GM19239 (cell line): Measurements from ENCODE around the gene KIF4A.
"Not testable (repeated sequence)": the region's sequence is repeated elsewhere in the genome, so short reads cannot be mapped to it uniquely, and the experiment has no call there.

ENCODE experiments used
- DNase-seq: peaks from one replicate; pipeline ENCODE4 v3.0.0; 2011; ENCODE audit warnings: low spot score; ENCODE audit not compliant: insufficient read length
- FAIRE-seq: peaks from 2 replicates; lab custom pipeline; 2011; peaks lifted over from hg19 to GRCh38; lab: Jason Lieb, UNC

KIF4A gene

GRCh38 chrX:70289793-70290770, at the start of gene KIF4A, which contains the start of gene PDZD11:
TSS of gene KIF4A (plus strand) at chrX:70290104. CDS start at chrX:70290459, 355 bp downstream.
TSS of gene PDZD11 (minus strand) at chrX:70289927. CDS start at chrX:70289341, 586 bp downstream.
- FAIRE-seq = peak; percentile 98
- DNase-seq = peak; percentile 73

- DNase-seq (no peak), FAIRE-seq (no peak)
These were observed 49.2 kb upstream of the KIF4A start for GRCh38 chrX:70240751-70241150.

GRCh38 chrX:70241501-70241900, 48.4 kb upstream of the KIF4A start:
- FAIRE-seq = no peak

GRCh38 chrX:70243601-70244000, 46.3 kb upstream of the KIF4A start:
- not testable (repeated sequence) for DNase-seq, FAIRE-seq

More at GRCh38 chrX:70241501-70241900, 48.4 kb upstream of the KIF4A start:
- no peak for DNase-seq

- DNase-seq (no peak), FAIRE-seq (no peak)
These were observed 45.0 kb upstream of the KIF4A start for GRCh38 chrX:70244881-70245280.

GRCh38 chrX:70247252-70247651, 42.7 kb upstream of the KIF4A start:
- FAIRE-seq (no peak), DNase-seq (no peak)

GRCh38 chrX:70252491-70252890, 37.4 kb upstream of the KIF4A start:
- FAIRE-seq (no peak), DNase-seq (no peak)

GRCh38 chrX:70253377-70254062, 36.4 kb upstream of the KIF4A start:
- DNase-seq = no peak
- FAIRE-seq = no peak

GRCh38 chrX:70254063-70254400, 35.9 kb upstream of the KIF4A start:
- DNase-seq = no peak
- no peak for FAIRE-seq

GRCh38 chrX:70254909-70255308, 35.0 kb upstream of the KIF4A start:
- FAIRE-seq = no peak
- no peak for DNase-seq

- FAIRE-seq = no peak
- no peak for DNase-seq
These were observed 34.5 kb upstream of the KIF4A start for GRCh38 chrX:70255452-70255851.

- no peak for DNase-seq
- no peak for FAIRE-seq
These were observed 32.2 kb upstream of the KIF4A start for GRCh38 chrX:70257423-70258288.

GRCh38 chrX:70260104-70260503, 29.8 kb upstream of the KIF4A start, which contains the start of gene P2RY4:
TSS of gene P2RY4 (minus strand) at chrX:70260204. CDS start at chrX:70259624, 580 bp downstream.
- no peak for FAIRE-seq

GRCh38 chrX:70262952-70263567, 26.8 kb upstream of the KIF4A start:
- FAIRE-seq = no peak

More at GRCh38 chrX:70260104-70260503, 29.8 kb upstream of the KIF4A start, which contains the start of gene P2RY4:
- no peak for DNase-seq

GRCh38 chrX:70264784-70265183, 25.1 kb upstream of the KIF4A start:
- DNase-seq = no peak
- no peak for FAIRE-seq

More at GRCh38 chrX:70262952-70263567, 26.8 kb upstream of the KIF4A start:
- peak; percentile 2 for DNase-seq

- DNase-seq (no peak), FAIRE-seq (no peak)
These were observed 21.9 kb upstream of the KIF4A start, which contains the start of gene ARR3 for GRCh38 chrX:70268034-70268433. TSS of gene ARR3 (plus strand) at chrX:70268334. CDS start at chrX:70269386, 1,052 bp downstream.

GRCh38 chrX:70274029-70274428, 15.9 kb upstream of the KIF4A start:
- not testable (repeated sequence) for DNase-seq, FAIRE-seq

GRCh38 chrX:70279081-70279480, 10.8 kb upstream of the KIF4A start:
- no peak for DNase-seq
- no peak for FAIRE-seq

GRCh38 chrX:70280573-70280972, 9.3 kb upstream of the KIF4A start:
- no peak for FAIRE-seq

More at GRCh38 chrX:70280573-70280972, 9.3 kb upstream of the KIF4A start:
- no peak for DNase-seq
